ENCODE results near the gene FRG2B. TPM values are rescaled to one million over a fixed set of nuclear protein-coding genes. Genes with fewer than 3 reads are reported as not detected.
"Not testable (repeated sequence)": the region's sequence is repeated elsewhere in the genome, so short reads cannot be mapped to it uniquely, and the experiment has no call there.

Gene FRG2B
- total RNA-seq, 1 donor from 2014 or later, result not detected

- DNase-seq, result not testable (repeated sequence)
Measured at GRCh38 chr10:133599869-133600268, 26.7 kb downstream of the FRG2B start.

- no peak for DNase-seq
Measured at GRCh38 chr10:133592716-133593115, 33.9 kb downstream of the FRG2B start.

GRCh38 chr10:133590970-133591359 is 35.6 kb downstream of the FRG2B start:
- DNase-seq, result no peak

GRCh38 chr10:133590226-133590969 is 36.2 kb downstream of the FRG2B start:
- no peak for DNase-seq

GRCh38 chr10:133577037-133577436 is 49.6 kb downstream of the FRG2B start:
- not testable (repeated sequence) for DNase-seq

Other genes starting within 250 kb of the FRG2B start
- 8.0 TPM for gene PAOX, start 247.5 kb downstream of the FRG2B start, total RNA-seq
- 23.4 TPM for gene MTG1, start 232.6 kb downstream of the FRG2B start, total RNA-seq
- gene SPRN, start 202.2 kb downstream of the FRG2B start, total RNA-seq, result 0.82 TPM
- gene SCART1, start 172.8 kb downstream of the FRG2B start, total RNA-seq, result 3.1 TPM
- gene CYP2E1, start 99.4 kb downstream of the FRG2B start, total RNA-seq, result 0.31 TPM
- gene SYCE1, start 61.2 kb downstream of the FRG2B start, total RNA-seq, result not detected